CD4-positive, alpha-beta T cell treated with Interleukin-15 for 1 hour (primary cell): ENCODE data around the gene LIPC.

ENCODE experiments used
- DNase-seq: peaks from one replicate; pipeline ENCODE4 v3.0.0-alpha.2; 2020

Gene LIPC

GRCh38 chr15:58431221-58432149, at the start of gene LIPC:
Gene LIPC, plus strand, starts transcription at chr15:58431991. Its CDS starts 42 bp downstream, at chr15:58432033.
- DNase-seq, result no peak

- DNase-seq, result no peak
These were observed 47.9 kb upstream of the LIPC start for GRCh38 chr15:58383876-58384275.

- DNase-seq, result no peak
These were observed 47.1 kb upstream of the LIPC start for GRCh38 chr15:58384667-58385066.

- no peak for DNase-seq
These were observed 45.7 kb upstream of the LIPC start for GRCh38 chr15:58386081-58386480.

GRCh38 chr15:58386641-58387040, 45.1 kb upstream of the LIPC start:
- no peak for DNase-seq

- DNase-seq, result no peak
These were observed 44.7 kb upstream of the LIPC start for GRCh38 chr15:58387130-58387529.

GRCh38 chr15:58388211-58388610, 43.6 kb upstream of the LIPC start:
- no peak for DNase-seq

- no peak for DNase-seq
These were observed 41.7 kb upstream of the LIPC start for GRCh38 chr15:58390118-58390517.

GRCh38 chr15:58390655-58391054, 41.1 kb upstream of the LIPC start:
- DNase-seq, result no peak

GRCh38 chr15:58391088-58391487, 40.7 kb upstream of the LIPC start:
- no peak for DNase-seq

GRCh38 chr15:58392141-58392540, 39.6 kb upstream of the LIPC start:
- DNase-seq, result no peak

GRCh38 chr15:58392611-58393161, 39.1 kb upstream of the LIPC start:
- no peak for DNase-seq

GRCh38 chr15:58393241-58393662, 38.5 kb upstream of the LIPC start:
- no peak for DNase-seq

- no peak for DNase-seq
These were observed 35.6 kb upstream of the LIPC start for GRCh38 chr15:58396181-58396580.

GRCh38 chr15:58398071-58398470, 33.7 kb upstream of the LIPC start:
- no peak for DNase-seq

GRCh38 chr15:58398643-58399042, 33.1 kb upstream of the LIPC start:
- DNase-seq, result no peak

- no peak for DNase-seq
These were observed 32.1 kb upstream of the LIPC start for GRCh38 chr15:58399739-58400138.

- DNase-seq, result no peak
These were observed 30.5 kb upstream of the LIPC start for GRCh38 chr15:58401276-58401675.

GRCh38 chr15:58401991-58402649, 29.7 kb upstream of the LIPC start:
- no peak for DNase-seq

GRCh38 chr15:58403581-58403980, 28.2 kb upstream of the LIPC start:
- DNase-seq, result no peak

GRCh38 chr15:58404020-58404419, 27.8 kb upstream of the LIPC start:
- no peak for DNase-seq

GRCh38 chr15:58404722-58405121, 27.1 kb upstream of the LIPC start:
- DNase-seq, result no peak

- no peak for DNase-seq
These were observed 25.9 kb upstream of the LIPC start for GRCh38 chr15:58405865-58406264.

- no peak for DNase-seq
These were observed 25.0 kb upstream of the LIPC start for GRCh38 chr15:58406811-58407210.
